Measurements from ENCODE around the gene OXA1L.

DNA sequence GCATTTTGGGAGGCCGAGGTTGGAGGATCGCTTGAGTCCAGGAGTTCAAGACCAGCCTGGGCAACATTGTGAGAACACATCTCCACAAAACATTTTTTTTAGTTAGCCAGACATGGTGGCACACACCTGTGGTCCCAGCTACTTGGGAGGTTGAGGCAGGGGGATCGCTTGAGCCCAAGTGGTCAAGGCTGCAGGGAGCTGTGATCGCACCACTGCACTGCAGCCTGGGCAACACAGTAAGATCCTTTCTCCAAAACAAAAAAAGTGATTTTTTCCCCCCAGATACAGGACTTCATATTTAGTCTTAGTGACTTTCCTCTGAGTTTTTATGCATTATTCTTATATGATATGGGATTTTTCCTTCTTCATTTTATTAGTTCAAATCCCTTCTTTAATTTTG lies 20.2 kb downstream of the OXA1L start:
- TF ChIP-seq, protein P1, sequence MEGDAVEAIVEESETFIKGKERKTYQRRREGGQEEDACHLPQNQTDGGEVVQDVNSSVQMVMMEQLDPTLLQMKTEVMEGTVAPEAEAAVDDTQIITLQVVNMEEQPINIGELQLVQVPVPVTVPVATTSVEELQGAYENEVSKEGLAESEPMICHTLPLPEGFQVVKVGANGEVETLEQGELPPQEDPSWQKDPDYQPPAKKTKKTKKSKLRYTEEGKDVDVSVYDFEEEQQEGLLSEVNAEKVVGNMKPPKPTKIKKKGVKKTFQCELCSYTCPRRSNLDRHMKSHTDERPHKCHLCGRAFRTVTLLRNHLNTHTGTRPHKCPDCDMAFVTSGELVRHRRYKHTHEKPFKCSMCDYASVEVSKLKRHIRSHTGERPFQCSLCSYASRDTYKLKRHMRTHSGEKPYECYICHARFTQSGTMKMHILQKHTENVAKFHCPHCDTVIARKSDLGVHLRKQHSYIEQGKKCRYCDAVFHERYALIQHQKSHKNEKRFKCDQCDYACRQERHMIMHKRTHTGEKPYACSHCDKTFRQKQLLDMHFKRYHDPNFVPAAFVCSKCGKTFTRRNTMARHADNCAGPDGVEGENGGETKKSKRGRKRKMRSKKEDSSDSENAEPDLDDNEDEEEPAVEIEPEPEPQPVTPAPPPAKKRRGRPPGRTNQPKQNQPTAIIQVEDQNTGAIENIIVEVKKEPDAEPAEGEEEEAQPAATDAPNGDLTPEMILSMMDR (conservative IDR thresholded peaks at IDR 0.05; ENCODE audit: low read depth in 2 of 2), result no peak
- TF ChIP-seq EZH2 (IDR thresholded peaks at IDR 0.05; ENCODE audit: low read depth, unreplicated experiment) (no peak), JUNB (IDR thresholded peaks at IDR 0.05; ENCODE audit: unreplicated experiment) (no peak), POLR2AphosphoS5 (IDR thresholded peaks at IDR 0.05; ENCODE audit: low read depth) (no peak), EZH2phosphoT487 (IDR thresholded peaks at IDR 0.05; ENCODE audit: unreplicated experiment) (no peak)
- TF ChIP-seq, protein P2, sequence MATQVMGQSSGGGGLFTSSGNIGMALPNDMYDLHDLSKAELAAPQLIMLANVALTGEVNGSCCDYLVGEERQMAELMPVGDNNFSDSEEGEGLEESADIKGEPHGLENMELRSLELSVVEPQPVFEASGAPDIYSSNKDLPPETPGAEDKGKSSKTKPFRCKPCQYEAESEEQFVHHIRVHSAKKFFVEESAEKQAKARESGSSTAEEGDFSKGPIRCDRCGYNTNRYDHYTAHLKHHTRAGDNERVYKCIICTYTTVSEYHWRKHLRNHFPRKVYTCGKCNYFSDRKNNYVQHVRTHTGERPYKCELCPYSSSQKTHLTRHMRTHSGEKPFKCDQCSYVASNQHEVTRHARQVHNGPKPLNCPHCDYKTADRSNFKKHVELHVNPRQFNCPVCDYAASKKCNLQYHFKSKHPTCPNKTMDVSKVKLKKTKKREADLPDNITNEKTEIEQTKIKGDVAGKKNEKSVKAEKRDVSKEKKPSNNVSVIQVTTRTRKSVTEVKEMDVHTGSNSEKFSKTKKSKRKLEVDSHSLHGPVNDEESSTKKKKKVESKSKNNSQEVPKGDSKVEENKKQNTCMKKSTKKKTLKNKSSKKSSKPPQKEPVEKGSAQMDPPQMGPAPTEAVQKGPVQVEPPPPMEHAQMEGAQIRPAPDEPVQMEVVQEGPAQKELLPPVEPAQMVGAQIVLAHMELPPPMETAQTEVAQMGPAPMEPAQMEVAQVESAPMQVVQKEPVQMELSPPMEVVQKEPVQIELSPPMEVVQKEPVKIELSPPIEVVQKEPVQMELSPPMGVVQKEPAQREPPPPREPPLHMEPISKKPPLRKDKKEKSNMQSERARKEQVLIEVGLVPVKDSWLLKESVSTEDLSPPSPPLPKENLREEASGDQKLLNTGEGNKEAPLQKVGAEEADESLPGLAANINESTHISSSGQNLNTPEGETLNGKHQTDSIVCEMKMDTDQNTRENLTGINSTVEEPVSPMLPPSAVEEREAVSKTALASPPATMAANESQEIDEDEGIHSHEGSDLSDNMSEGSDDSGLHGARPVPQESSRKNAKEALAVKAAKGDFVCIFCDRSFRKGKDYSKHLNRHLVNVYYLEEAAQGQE (IDR thresholded peaks at IDR 0.05; ENCODE audit: unreplicated experiment), result no peak
